Neural progenitor cell (in vitro differentiated cells): ENCODE data around the gene IMPG2. TPM values are rescaled to one million over a fixed set of nuclear protein-coding genes. Genes with fewer than 3 reads are reported as not detected.

Experiments
- DNase-seq: peaks from one replicate; pipeline ENCODE4 v3.0.0-alpha.2; 2016; ENCODE audit warnings: low spot score
- H2AFZ ChIP-seq: fragments of 200-600 bp; sonication (generic); replicated peaks from 2 replicates; pipeline ENCODE4 v1.6.1; 2016; ENCODE audit warnings: antibody characterized with exemption
- H3F3A ChIP-seq: fragments of 200-600 bp; sonication (generic); 2 replicates; pipeline ENCODE4 v1.6.1; 2016; ENCODE audit warnings: antibody characterized with exemption, low read depth
- H3K27ac ChIP-seq: fragments of 200-600 bp; sonication (generic); 2 replicates; pipeline ENCODE4 v1.5.1; 2016; ENCODE audit warnings: mild to moderate bottlenecking
- H3K27me3 ChIP-seq: fragments of 200-600 bp; sonication (generic); 2 replicates; pipeline ENCODE4 v1.6.1; 2016; ENCODE audit warnings: mild to moderate bottlenecking, moderate library complexity
- H3K36me3 ChIP-seq: fragments of 200-600 bp; sonication (generic); 2 replicates; pipeline ENCODE4 v1.5.1; 2016
- H3K4me1 ChIP-seq: fragments of 200-600 bp; sonication (generic); 2 replicates; pipeline ENCODE4 v1.6.1; 2016; ENCODE audit warnings: mixed run types
- H3K4me2 ChIP-seq: fragments of 200-600 bp; sonication (generic); 2 replicates; pipeline ENCODE4 v1.6.1; 2016
- H3K4me3 ChIP-seq: fragments of 200-600 bp; sonication (generic); 2 replicates; pipeline ENCODE4 v1.5.1; 2016
- H3K79me2 ChIP-seq: fragments of 200-600 bp; sonication (generic); 2 replicates; pipeline ENCODE4 v1.6.1; 2016; ENCODE audit warnings: low read depth
- H3K9ac ChIP-seq: fragments of 200-600 bp; sonication (generic); 2 replicates; pipeline ENCODE4 v1.6.1; 2016
- H3K9me3 ChIP-seq: fragments of 200-600 bp; sonication (generic); 2 replicates; pipeline ENCODE4 v1.5.1; 2016; ENCODE audit warnings: low read depth
- H4K20me1 ChIP-seq: fragments of 200-600 bp; sonication (generic); 2 replicates; pipeline ENCODE4 v1.6.1; 2016; ENCODE audit warnings: low read depth
- H3K27ac Mint-ChIP-seq: 3 replicates; pipeline ENCODE4 v1.8.0; 2021; ENCODE audit warnings: mixed read lengths
- H3K27me3 Mint-ChIP-seq: 2 replicates; pipeline ENCODE4 v1.8.0; 2022; ENCODE audit warnings: low read depth, mild to moderate bottlenecking, inconsistent platforms, moderate library complexity, mixed read lengths; ENCODE audit not compliant: insufficient read depth
- H3K36me3 Mint-ChIP-seq: 3 replicates; pipeline ENCODE4 v1.8.0; 2021; ENCODE audit warnings: mixed read lengths
- H3K4me1 Mint-ChIP-seq: 3 replicates; pipeline ENCODE4 v1.8.0; 2021; ENCODE audit warnings: mixed read lengths
- H3K4me3 Mint-ChIP-seq: 3 replicates; pipeline ENCODE4 v1.8.0; 2021; ENCODE audit warnings: mild to moderate bottlenecking, moderate library complexity, mixed read lengths
- H3K9me3 Mint-ChIP-seq: 3 replicates; pipeline ENCODE4 v1.8.0; 2020; ENCODE audit warnings: mixed read lengths
- EZH2 ChIP-seq: fragments of 200-600 bp; sonication (generic); IDR thresholded peaks from 2 replicates; pipeline ENCODE4 v1.6.1; 2017; ENCODE audit warnings: antibody characterized with exemption, mild to moderate bottlenecking, moderate library complexity
- EZH2phosphoT487 ChIP-seq: fragments of 200-600 bp; sonication (generic); IDR thresholded peaks from 2 replicates; pipeline ENCODE4 v1.6.1; 2017; ENCODE audit warnings: antibody characterized with exemption
- total RNA-seq: library from RNA; depleted of rRNA; stranded (reverse); fragments of >200 nt; gene quantifications from 2 replicates; pipeline ENCODE4 v1.2.3, GENCODE V29; 2015; ENCODE audit warnings: low replicate concordance
- TF ChIP-seq, protein P1 (sequence below): fragments of 200-600 bp; sonication (generic); IDR thresholded peaks from 2 replicates; pipeline ENCODE4 v1.5.1; 2017; ENCODE audit warnings: antibody characterized with exemption, mild to moderate bottlenecking

The IMPG2 gene
- total RNA-seq, 1 donor from 2014 or later = 0.15 TPM

DNA sequence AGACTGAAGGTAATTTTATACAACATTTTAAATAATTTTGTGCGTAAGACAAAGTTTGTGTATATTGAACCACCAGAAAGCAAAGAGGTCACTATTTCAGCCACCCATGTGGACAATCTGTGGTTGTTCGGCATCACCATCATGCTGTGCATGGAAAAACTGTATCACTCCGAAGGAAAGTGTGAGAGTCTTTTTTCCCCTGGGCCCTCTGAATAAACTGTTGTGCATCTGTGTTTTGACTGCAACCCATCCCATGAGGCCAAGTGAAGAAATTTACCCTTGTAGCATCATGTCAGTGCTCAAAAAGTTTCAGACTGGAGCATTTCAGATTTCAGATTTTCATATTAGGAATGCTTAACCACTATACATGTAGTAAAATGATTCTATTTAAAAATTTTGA, 85.3 kb downstream of the IMPG2 start:
- Histone ChIP-seq H4K20me1 (no peaks in the 10 kb centered on the region), H3K4me3 (no peak overlapping the region), H3K27ac (no peak overlapping the region), H3K9me3 (no peaks in the 10 kb centered on the region), H3K4me2 (no peak overlapping the region), H3K9ac (no peak overlapping the region), H3K4me1 (no peaks in the 10 kb centered on the region), H2AFZ (no peak overlapping the region), H3K36me3 (no peaks in the 10 kb centered on the region), H3F3A (no peaks in the 10 kb centered on the region), H3K79me2 (no peaks in the 10 kb centered on the region), H3K27me3 (no peaks in the 10 kb centered on the region)
- no peaks in the 10 kb centered on the region for H3K36me3 Mint-ChIP-seq
- peaks cover 7% of the 10 kb centered on the region for H3K27me3 Mint-ChIP-seq
- TF ChIP-seq EZH2 = no peak
- TF ChIP-seq, protein P1, sequence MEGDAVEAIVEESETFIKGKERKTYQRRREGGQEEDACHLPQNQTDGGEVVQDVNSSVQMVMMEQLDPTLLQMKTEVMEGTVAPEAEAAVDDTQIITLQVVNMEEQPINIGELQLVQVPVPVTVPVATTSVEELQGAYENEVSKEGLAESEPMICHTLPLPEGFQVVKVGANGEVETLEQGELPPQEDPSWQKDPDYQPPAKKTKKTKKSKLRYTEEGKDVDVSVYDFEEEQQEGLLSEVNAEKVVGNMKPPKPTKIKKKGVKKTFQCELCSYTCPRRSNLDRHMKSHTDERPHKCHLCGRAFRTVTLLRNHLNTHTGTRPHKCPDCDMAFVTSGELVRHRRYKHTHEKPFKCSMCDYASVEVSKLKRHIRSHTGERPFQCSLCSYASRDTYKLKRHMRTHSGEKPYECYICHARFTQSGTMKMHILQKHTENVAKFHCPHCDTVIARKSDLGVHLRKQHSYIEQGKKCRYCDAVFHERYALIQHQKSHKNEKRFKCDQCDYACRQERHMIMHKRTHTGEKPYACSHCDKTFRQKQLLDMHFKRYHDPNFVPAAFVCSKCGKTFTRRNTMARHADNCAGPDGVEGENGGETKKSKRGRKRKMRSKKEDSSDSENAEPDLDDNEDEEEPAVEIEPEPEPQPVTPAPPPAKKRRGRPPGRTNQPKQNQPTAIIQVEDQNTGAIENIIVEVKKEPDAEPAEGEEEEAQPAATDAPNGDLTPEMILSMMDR = no peak
- no peak for TF ChIP-seq EZH2phosphoT487
- no peak overlapping the region for H3K27ac Mint-ChIP-seq
- no peaks in the 10 kb centered on the region for H3K9me3 Mint-ChIP-seq
- no peaks in the 10 kb centered on the region for H3K4me1 Mint-ChIP-seq
- DNase-seq = no peak
- no peak overlapping the region for H3K4me3 Mint-ChIP-seq

DNA sequence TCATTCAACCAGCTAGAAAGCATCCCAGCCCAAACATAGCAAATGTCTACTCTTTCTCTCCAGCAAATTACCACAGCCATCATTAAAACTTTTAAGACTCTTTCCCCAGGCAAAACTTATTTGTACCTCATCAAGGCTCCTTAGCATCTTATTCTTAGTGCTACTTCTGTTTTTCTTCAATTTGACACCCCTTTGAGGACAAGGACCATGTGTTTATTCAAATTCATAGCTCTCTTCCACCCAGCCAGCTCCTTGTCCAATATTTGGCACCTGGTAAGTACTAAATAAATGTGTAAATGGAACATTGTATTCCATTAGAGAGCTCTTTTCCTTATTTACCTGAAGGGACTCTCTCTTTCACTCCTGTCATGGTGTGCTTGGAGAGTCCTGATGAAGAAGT, 89.8 kb downstream of the IMPG2 start:
- no peak overlapping the region for H2AFZ ChIP-seq
- H4K20me1 ChIP-seq = no peaks in the 10 kb centered on the region
- H3K9me3 ChIP-seq = no peaks in the 10 kb centered on the region
- TF ChIP-seq, protein P1 = no peak
- TF ChIP-seq EZH2 = no peak
- TF ChIP-seq EZH2phosphoT487 = no peak
- no peak overlapping the region for H3K4me2 ChIP-seq
- H3K27me3 Mint-ChIP-seq = peaks cover 6% of the 10 kb centered on the region
- no peak overlapping the region for H3K9ac ChIP-seq
- H3K4me3 Mint-ChIP-seq = no peak overlapping the region
- no peak for DNase-seq
- no peak overlapping the region for H3K27ac ChIP-seq
- no peaks in the 10 kb centered on the region for H3K36me3 Mint-ChIP-seq
- H3K9me3 Mint-ChIP-seq = no peaks in the 10 kb centered on the region
- H3K4me3 ChIP-seq = no peak overlapping the region
- H3K27me3 ChIP-seq = no peaks in the 10 kb centered on the region
- no peaks in the 10 kb centered on the region for H3K36me3 ChIP-seq
- no peaks in the 10 kb centered on the region for H3F3A ChIP-seq
- H3K4me1 Mint-ChIP-seq = no peaks in the 10 kb centered on the region
- no peaks in the 10 kb centered on the region for H3K4me1 ChIP-seq
- no peak overlapping the region for H3K27ac Mint-ChIP-seq
- no peaks in the 10 kb centered on the region for H3K79me2 ChIP-seq

DNA sequence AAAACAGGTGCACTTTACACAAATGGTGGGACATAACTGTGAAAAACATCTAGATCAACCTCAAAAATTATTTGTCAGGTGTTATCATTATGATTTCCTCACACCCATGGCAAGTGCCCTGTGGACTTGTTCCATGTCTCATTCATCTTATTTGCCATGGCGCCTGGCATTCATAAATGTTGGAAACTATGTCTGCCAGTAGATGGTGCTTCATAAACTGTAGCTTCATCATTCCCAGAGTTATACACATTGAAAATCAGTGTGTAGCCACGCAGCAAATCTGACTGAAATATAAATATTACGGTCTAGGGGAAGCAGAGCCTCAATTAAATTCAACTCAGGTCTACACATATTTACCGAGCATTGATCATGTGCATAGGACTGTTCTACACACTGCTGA, 90.7 kb downstream of the IMPG2 start:
- DNase-seq = no peak
- Mint-ChIP-seq H3K27ac (no peak overlapping the region), H3K36me3 (no peaks in the 10 kb centered on the region), H3K9me3 (no peaks in the 10 kb centered on the region), H3K4me1 (no peaks in the 10 kb centered on the region), H3K27me3 (peaks cover 6% of the 10 kb centered on the region), H3K4me3 (no peak overlapping the region)
- no peaks in the 10 kb centered on the region for H3K4me1 ChIP-seq
- H4K20me1 ChIP-seq = no peaks in the 10 kb centered on the region
- H3K4me3 ChIP-seq = no peak overlapping the region
- TF ChIP-seq EZH2 = no peak
- TF ChIP-seq, protein P1 = no peak
- no peak for TF ChIP-seq EZH2phosphoT487
- no peaks in the 10 kb centered on the region for H3K36me3 ChIP-seq
- no peak overlapping the region for H2AFZ ChIP-seq
- no peak overlapping the region for H3K27ac ChIP-seq
- no peaks in the 10 kb centered on the region for H3K27me3 ChIP-seq
- no peaks in the 10 kb centered on the region for H3K9me3 ChIP-seq
- H3K79me2 ChIP-seq = no peaks in the 10 kb centered on the region
- H3F3A ChIP-seq = no peaks in the 10 kb centered on the region
- no peak overlapping the region for H3K9ac ChIP-seq
- H3K4me2 ChIP-seq = no peak overlapping the region

DNA sequence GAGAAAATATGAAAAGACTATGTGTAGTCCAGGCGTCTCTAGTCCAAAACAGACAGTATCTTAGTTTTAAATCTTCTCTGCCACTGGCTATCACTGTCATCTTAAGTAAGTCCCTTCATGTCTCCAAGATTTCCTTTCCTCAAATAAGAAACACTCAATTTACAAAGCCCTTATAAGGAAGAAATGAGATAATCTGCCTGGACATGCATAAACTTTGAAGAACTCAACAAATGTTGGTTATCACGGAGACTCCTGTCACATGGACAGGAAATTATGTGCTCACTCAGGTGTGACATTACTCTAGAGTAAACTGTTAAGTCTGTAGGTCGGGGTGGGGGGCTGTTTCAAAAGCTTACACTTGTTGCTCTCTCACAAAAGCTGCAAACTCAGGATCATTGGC, 91.9 kb downstream of the IMPG2 start:
- Histone ChIP-seq H3K27ac (no peak overlapping the region), H3K4me2 (no peak overlapping the region), H3K4me1 (no peaks in the 10 kb centered on the region), H3K36me3 (no peaks in the 10 kb centered on the region), H3K79me2 (no peaks in the 10 kb centered on the region), H4K20me1 (no peaks in the 10 kb centered on the region), H3K4me3 (no peak overlapping the region), H3K9ac (no peak overlapping the region), H3K9me3 (no peaks in the 10 kb centered on the region), H2AFZ (no peak overlapping the region), H3F3A (no peaks in the 10 kb centered on the region), H3K27me3 (no peaks in the 10 kb centered on the region)
- peaks cover 6% of the 10 kb centered on the region for H3K27me3 Mint-ChIP-seq
- H3K9me3 Mint-ChIP-seq = no peaks in the 10 kb centered on the region
- no peak overlapping the region for H3K4me3 Mint-ChIP-seq
- no peak for DNase-seq
- H3K27ac Mint-ChIP-seq = no peak overlapping the region
- no peaks in the 10 kb centered on the region for H3K36me3 Mint-ChIP-seq
- H3K4me1 Mint-ChIP-seq = no peaks in the 10 kb centered on the region
- TF ChIP-seq EZH2 (no peak), EZH2phosphoT487 (no peak)
- TF ChIP-seq, protein P1 = no peak
